ENCODE data around the gene TRIO.
"Not testable (repeated sequence)": the region's sequence is repeated elsewhere in the genome, so short reads cannot be mapped to it uniquely, and the experiment has no call there.

Gene TRIO

GRCh38 chr5:14367364-14367763 is 224.2 kb downstream of the TRIO start:
- DNase-seq: no peak

- no peak for DNase-seq
Measured at GRCh38 chr5:14369780-14370179, 226.6 kb downstream of the TRIO start.

GRCh38 chr5:14370386-14370785 is 227.2 kb downstream of the TRIO start:
- DNase-seq: no peak

- no peak for DNase-seq
Measured at GRCh38 chr5:14373685-14374084, 230.5 kb downstream of the TRIO start.

- DNase-seq: no peak
Measured at GRCh38 chr5:14374100-14374499, 231.0 kb downstream of the TRIO start.

- DNase-seq: no peak
Measured at GRCh38 chr5:14376789-14377188, 233.6 kb downstream of the TRIO start.

DNA sequence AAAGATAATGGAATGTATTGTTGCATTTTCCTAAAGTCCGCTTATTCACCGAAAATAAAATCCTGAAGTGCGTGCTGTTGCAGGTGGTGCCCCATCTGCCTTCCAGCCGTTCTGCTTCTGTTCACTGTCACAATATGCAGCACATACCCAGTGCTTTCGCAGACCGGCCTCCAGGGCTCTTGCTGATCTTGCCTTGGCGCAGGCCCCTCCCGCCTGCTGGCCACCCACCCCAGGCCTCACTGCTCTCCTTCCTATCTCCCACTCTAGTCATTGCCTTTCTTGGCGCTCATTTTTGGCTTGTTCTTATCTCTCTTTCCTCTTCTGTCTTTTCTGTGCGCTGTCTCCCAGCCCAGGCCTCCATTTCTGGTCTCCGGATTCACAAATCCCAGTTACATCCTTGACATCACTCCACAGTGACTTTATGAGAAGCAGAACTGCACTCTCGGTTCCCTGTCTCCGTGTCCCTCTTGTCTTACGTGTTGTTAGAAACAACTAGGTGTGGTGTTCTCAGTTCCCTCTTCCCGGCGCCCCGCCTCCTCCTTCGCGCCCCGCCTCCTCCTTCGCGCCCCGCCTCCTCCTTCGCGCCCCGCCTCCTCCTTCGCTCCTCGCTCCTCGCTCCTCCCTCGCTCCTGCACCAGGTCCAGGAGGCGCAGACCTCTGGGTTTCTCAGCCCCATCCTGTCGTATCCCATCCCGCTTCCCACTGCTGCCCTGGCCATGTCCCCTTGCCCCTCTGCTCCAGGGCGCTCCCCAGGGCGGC is 236.8 kb downstream of the TRIO start:
- no peak for DNase-seq

GRCh38 chr5:14380712-14381111 is 237.6 kb downstream of the TRIO start:
- DNase-seq: no peak

- DNase-seq: no peak
Measured at GRCh38 chr5:14382640-14383039, 239.5 kb downstream of the TRIO start.

DNA sequence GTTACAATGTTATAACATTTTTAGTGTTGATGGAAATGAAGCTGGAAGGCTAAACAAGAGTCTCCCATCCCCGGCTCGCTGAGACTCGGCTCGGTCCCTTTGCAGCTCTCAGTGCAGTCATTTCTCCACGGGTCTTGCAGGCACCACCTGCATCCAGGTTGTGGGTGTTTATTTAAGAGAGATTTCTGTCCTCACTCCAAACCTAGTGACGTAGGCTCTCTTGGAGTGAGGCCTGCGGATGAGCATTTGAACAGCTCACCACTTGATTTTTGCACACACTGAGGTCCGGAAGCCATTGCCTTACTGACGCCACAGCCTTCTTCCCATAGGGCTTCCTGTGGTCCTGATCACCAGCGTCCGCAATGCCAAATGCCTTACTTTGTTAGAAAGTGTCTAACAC is 240.8 kb downstream of the TRIO start:
- no peak for DNase-seq

DNA sequence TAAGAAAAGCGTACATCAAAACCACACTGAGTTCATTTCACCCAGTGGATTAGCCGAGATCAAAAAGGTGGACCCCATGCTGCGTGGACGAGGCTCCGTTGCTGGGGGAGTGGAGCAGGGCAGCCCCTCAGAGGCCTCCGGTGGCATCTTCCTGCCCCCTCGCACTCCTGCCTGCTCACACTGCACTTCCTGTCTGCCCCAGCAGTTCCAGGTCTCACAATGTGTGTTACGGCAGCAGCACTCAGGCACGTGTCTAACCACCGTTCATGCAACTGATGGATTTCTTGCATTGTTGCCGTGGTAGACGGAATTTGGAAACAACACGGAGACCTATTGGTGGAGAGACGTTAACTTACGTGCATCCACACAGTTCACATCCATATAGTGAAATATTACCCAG is 241.9 kb downstream of the TRIO start:
- DNase-seq: no peak

DNA sequence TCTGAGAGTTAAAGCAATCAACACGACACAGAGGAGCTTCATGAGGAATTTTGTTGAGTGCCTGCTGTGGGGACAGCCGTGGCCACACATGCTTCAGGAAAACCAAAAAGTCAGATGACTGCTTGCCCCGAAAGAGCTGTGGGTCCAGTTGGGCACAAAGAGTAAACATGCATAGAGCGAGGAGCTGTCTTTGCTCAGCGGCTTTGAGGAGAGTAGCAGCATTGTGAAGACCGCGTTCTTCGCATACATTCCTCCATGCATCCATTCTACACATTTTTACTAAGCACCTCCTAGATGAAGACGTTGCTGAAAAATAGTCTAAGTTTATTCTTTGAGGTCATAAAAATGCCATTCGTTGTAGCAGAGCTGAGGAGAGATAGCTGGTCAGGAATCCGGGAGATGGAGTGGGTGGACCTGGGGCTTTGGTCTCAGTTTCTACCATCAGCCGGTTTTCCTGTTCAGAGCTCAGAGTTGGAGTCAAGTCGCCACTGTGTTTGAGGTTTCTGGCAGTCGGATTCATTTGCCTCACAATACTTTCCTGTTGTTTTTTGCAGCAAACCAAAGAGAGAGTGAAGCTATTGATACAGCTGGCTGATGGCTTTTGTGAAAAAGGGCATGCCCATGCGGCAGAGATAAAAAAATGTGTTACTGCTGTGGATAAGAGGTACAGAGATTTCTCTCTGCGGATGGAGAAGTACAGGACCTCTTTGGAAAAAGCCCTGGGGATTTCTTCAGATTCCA is 243.9 kb downstream of the TRIO start:
- DNase-seq: no peak

DNA sequence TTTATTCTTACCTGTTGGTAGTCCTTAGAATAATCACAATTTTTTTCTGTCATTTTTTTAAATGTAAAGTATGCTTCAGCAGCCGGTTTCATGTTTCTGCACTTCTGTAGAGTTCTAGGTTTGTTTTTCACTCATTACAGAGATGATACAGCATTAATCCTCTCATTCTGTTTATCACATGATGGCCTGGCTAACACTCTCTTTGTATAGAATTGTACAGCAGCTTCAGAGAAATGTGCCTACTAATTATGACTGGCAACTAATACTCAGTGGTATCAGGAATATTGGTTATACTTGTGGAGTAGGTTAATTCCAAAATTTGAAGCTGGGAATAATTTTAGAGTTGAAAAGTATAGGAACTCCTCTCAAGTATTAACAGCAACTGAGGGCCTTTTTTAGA is 245.6 kb downstream of the TRIO start:
- DNase-seq: no peak

- not testable (repeated sequence) for DNase-seq
Measured at GRCh38 chr5:14392552-14392951, 249.4 kb downstream of the TRIO start.

GRCh38 chr5:14394365-14394764 is 251.2 kb downstream of the TRIO start:
- no peak for DNase-seq

DNA sequence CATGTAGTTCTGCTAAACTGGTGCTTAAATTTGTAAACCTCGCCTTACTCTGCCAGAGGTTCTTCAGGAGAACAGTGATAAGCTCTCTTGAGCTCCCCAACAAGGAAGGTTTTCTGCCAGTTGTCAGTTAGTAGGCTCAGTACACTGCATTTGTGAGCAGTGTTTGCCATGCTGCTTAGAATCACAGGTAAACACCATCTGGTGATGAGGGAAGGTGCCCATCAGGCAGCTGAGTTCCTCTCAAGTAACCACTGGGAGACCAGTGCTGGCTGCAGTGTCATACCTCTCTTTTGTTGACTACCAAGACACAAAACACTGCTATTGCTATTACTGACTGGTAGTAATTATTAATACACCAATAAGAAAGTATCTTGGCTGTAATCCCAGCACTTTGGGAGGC is 252.3 kb downstream of the TRIO start:
- no peak for DNase-seq

- DNase-seq: no peak
Measured at GRCh38 chr5:14396066-14396465, 252.9 kb downstream of the TRIO start.

- no peak for DNase-seq
Measured at GRCh38 chr5:14396737-14397136, 253.6 kb downstream of the TRIO start.

DNA sequence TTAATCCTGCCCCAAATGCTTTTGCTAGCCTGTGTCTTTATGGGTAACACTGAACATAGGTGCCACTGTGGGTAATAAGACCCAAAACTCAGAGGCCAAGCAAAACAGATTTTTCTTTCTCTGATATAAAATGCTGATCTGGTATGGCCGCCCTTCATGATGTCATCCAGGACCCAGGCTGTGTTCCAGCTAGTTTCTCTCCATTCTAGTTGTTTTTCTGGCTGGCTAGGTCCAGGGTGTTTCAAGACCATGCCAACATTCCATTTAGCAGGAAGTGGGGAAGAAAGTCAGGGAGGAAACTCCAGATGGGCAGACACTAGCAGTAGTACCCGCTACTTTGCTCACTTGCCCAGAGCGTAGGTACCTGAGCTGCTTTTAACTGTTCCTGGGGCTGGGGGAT is 254.6 kb downstream of the TRIO start:
- DNase-seq: no peak

DNA sequence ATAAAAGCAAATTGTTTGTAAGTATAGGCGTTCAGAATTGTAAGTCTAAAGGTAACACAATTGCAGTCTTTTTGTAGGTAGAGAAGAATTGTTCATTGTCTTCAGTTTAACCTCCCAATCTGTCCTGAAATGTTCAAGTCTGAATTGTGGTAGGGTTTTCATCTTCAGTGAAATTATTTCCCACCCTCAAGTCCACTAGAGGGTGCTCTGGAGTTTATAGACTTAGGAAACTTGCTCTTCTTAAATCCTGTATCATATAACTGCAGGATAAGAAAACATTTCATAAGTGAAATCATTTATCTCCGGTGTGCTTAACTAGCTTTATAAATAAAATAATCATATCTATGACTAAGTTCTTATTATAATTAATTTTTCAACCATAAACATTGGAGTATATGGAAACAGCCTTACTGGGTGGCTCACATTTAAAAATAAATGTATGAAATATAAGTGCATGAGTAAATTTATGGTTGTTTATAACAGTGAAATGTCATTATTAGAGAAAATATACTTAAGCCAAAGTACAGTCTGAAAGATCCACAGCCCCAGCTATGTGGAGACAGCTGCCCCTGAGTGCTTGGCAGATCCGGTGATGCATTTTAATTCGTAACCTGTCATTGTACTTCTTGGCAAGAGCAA is 256.0 kb downstream of the TRIO start:
- DNase-seq: peak; percentile 41

GRCh38 chr5:14400085-14400484 is 256.9 kb downstream of the TRIO start:
- DNase-seq: no peak

DNA sequence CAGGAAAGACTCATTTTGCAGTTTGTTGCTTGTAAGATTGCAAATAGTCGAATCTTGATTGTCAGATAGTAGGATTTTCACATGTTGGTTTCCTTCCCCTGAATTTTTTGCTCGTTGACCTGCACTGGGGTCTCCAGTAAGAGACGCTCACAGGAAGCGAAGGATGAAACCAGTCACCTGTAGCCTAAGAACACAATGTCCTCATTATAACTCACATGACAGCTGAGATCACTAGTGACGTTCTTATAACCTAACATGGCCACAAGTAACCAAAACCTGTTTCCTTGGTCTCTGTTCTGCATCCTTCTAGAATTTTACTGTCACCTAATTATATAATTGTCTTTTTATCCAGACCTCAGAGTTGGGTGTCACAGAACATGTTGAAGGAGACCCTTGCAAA is 257.5 kb downstream of the TRIO start:
- DNase-seq: no peak

DNA sequence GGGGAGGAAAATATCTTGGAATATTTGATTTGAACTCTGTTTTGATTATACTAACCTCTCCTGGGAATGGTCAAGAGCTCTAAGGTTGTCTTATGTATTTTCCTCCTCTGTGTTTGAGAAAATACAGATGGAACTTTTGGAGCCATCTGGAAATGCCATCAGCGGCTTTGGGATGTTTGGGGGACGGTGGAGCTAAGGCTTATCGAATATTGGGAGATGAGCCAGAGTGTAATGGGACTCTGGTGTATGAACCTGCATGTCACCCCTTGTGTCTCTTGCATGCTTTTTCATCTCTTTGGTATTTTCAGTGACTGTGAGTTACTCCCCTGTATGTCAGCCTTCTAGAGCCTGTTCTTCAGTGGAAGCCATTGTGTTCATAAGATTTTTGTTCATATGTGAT is 258.5 kb downstream of the TRIO start:
- no peak for DNase-seq

DNA sequence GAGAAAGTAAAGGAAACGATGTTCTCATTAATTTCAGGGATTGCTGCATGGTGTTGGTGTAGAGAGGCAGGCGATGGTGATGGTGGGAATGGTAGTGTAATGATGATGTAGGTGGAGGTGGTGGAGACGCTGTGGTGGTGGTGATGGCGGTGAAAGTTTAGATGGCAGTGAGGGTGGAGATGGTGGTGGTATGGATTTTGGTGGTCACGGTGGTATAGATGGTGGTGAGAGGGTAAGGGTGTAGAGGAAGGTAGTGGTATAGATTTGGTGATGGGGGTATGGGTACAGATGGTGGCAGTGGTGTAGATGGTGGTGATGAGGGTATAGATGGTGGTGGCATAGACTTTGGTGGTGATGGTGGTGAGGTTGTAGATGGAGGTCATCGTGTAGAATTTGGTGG is 259.3 kb downstream of the TRIO start:
- no peak for DNase-seq

Measured in NCI-H1105 (cell line).